ENCODE results near the gene CKB.

CKB gene

GRCh38 chr14:103522649-103523574, at the start of gene CKB:
Gene CKB (minus strand): TSS chr14:103522830. CDS start chr14:103522493, 337 bp downstream.
- peak; percentile 15 for DNase-seq

DNA sequence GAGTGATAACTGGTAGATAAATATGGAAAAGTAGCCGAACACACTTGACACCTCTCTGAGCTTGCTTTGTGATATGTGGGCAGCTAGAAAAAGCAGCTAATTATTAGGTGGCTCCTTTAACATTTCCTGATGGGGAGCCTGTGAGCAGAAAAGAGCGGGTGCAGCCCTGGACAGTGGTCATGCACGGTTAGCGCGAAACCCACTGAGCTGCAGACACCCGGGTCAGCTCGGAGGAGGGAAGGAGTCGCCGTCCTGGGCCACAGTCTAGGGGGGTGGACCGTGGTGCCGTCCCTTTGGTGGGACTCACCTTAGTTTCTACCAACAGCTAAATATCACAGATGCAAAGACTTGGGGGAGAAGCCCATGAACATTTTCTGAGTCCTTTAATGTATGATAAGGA, 46.8 kb upstream of the CKB start:
- DNase-seq = peak; percentile 92

DNA sequence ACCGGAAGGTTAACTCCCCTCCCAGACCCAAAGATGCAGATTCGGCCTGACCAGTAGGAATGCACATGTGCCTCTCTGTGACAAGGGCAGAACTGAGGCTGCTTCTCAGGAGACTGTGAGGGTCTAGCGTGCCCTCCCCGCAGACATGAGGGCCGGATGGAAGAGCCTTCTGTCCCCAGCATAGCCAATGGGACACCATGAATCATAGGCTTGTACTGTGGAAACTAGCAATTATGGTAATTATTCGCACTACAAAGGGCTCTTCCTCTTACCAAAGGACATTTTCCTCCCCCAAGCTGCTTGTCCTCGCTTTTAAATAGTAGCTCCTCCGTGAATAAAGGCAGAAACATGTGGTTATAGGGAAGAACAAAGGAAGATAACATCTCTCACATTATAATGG, 46.3 kb upstream of the CKB start:
- DNase-seq = peak; percentile 92

DNA sequence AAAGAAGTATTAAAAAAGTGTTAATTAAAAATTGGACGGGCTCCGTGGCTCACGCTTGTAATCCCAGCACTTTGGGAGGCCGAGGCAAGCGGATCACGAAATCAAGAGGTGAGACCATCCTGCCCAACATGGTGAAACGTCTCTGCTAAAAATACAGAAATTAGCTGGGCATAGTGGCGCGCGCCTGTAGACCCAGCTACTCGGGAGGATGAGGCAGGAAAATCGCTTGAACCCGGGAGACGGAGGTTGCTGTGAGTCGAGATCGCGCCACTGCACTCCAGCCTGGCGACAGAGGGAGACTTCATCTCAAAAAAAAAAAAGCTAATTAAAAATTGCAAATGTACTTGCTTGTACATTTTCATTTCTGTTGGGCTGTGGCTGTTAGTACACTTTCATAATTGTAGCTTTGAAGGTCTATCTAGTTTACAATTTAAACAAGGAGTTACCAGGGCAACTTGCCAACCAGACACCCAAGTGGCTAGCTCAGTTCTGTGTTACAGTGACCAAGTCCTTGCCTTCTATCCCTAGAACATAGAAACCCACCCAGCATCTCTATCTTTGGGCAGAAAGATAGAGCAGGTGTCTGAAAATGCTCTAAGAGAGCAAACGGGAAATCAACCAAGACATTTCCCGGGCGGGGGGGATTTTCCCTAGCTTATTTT, 41.3 kb upstream of the CKB start:
- no peak for DNase-seq

DNA sequence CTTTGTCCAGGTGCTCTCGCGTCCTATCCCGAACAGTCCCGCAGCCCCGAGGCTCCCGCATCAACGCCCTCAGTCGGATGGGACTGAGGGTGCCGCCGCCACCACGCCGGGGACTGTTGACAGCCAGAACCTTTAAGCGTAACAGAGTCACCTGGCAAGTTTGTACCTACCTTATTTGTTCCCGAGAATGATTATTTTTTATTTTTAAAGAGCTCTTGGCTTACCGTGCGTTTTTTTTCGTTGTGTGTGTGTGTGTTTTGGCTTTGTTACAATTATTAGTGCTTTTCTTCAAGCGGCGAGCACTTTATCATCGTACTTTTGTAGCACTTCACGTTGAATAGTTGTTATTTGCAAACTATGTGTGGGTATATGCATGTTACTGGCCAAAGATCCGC, 40.6 kb upstream of the CKB start:
- DNase-seq = no peak

DNA sequence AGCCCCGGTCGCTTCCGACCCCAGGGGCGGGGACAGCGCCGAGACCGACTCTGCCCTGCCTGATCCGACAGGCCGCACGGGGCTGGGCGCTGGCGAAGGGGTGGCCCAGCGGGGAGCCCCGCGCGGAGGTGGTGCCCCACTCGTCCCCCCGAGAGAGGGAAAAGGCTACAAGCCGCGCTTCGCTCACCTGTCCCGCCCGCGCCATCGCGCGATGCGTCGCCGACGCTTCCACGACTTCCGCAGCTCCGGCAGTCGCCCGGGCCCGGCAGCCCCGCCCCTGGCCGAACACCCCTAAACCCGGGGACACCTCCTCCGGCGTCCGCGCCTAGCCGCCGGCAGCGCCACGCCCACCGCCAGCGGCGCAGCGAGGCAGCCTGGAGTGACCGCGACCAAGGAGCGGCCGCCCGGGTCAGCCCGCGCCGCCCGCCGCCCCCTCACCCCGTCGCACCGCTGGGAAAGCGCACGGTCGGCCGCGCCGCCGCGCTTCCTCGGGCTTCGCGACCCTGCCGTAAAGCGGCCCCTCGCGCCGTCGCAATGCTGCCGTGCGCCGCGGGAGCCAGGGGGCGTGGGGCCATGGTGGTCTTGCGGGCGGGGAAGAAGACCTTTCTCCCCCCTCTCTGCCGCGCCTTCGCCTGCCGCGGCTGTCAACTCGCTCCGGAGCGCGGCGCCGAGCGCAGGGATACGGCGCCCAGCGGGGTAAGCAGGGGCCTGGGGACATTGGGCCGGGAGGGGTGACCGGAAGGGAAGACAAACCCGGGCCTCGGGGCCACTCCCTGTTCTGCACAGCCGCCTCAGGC, 40.0 kb upstream of the CKB start, which contains the start of the genes BAG5 and COA8:
Gene BAG5, minus strand, starts transcription at position 229 of the 797 bp plus-strand sequence. CDS start 1,493 bp downstream, outside the sequence.
Gene COA8, plus strand, starts transcription at position 532 of the 797 bp plus-strand sequence. Its CDS starts 42 bp downstream, at position 574.
- peak; percentile 69 for DNase-seq

DNA sequence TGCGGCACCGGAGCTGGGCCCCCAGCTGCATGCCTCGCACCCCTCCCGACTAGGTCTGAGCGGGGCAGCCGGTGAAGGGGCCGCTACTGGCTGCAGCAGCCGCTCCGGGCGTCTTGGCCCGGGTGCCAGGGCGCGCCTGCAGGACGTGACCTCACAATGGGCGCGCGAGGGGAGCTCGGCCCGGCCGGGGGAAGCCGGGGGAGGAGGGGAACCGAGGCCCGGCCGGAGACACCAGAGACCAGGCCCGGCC, 39.5 kb upstream of the CKB start:
- no peak for DNase-seq

GRCh38 chr14:103561381-103562178, 39.0 kb upstream of the CKB start:
- no peak for DNase-seq

- no peak for DNase-seq
Observed at GRCh38 chr14:103560691-103561090, 38.1 kb upstream of the CKB start.

GRCh38 chr14:103559766-103560165, 37.1 kb upstream of the CKB start:
- no peak for DNase-seq

- DNase-seq = no peak
Observed at GRCh38 chr14:103558071-103558882, 35.6 kb upstream of the CKB start.

- no peak for DNase-seq
Observed at GRCh38 chr14:103556946-103557758, 34.5 kb upstream of the CKB start.

DNA sequence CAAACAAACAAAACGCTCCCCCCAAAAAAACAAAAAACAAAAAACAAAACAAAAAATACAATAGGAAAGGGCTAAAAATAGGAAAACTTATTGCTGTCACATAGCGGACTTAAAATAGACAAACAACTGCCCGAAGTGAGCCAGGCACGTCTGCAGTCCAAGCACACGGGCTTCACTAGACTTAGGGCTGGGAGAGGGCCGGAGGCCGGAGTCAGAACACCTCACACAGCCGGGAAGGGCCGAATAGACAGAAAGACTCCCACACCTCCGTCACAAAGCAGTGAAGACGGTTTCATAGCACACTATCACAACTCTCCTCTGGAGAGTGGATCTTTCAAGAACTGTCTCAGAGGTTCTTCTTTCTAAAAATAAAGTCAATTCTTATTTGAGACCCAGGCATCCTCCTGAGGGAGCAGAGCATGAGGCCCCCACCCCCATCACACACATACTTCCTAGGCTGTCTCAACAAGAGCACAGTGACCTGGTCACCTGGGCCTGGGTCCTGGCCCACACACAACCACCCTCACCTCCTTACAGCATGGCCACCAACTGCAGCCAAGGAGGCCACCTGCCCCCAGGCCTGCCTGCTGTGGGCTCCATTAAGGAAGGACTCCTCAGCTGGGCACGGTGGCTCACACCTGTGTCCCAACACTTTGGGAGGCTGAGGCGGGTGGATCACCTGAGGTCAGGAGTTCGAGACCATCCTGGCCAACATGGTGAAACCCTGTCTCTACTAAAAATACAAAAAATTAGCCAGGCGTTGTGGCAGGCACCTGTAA, 33.1 kb upstream of the CKB start:
- no peak for DNase-seq

DNA sequence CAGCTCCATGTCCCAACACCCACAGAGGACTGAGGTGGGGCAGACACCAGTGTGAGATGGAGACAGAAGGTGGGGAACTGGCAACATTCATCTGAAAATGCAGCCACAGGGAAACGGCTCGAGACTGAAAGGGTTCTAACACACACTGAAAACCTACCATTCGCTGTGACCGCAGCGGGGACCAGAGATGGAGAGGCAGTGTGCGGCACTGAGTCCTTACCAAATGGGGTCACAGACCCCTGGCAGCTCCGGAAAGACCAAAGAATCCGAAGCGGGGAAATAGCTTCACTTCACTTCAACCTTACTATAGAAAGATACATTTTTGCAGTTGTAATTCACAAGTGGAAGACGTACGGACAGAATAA, 30.2 kb upstream of the CKB start:
- DNase-seq = no peak

DNA sequence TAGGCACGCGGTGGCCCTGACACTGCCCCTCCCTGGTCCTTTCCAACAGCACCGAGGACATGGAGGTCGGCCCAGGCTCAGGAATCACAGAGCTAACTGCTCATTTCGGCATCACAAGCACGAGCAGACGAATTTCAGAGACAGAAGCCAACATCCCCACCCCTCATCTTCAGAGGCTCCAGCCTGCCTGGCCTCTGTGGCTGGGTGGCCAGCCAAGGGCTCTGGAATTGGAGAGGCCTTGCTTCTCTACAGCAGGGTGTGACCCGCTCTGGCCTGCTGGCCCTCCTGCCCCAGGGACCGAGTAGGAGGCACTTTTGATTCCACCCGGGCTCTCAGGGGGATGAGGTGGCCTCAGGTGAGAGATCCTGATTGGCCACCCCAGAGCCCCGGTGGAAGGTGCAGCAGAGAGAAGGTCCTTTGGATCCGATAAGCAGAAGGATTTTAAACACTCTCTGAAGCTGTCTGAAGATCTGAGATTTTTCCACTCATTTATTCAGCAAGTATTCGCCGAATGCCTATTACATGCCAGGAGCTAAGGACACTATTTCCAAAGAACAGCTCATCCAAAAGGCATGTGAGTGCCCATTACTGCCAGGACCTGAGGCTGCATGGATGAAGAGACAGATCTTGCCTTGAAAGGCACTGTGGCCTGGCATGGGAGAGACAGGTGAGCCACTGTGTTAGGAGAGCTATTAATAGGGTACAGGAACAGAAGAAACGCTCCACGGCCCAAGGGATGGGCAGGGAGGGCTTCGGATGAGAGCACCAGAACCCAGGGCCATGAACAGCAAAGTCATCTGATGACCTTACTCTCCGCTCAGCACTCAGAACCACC, 29.6 kb upstream of the CKB start:
- no peak for DNase-seq

- no peak for DNase-seq
Observed at GRCh38 chr14:103551338-103551762, 28.7 kb upstream of the CKB start.

GRCh38 chr14:103550451-103551337, 28.1 kb upstream of the CKB start:
- DNase-seq = no peak

Measured in NCI-H1417 treated with DMSO at 0.1 percent for 48 hours (cell line).